Naive thymus-derived CD4-positive, alpha-beta T cell (primary cell): ENCODE measurements around the gene OR4F15. TPM values are rescaled to one million over a fixed set of nuclear protein-coding genes. Genes with fewer than 3 reads are reported as not detected.

Source experiments
- ATAC-seq: fragments of 150-1000 bp; cut with Tn5 transposase; 2 replicates; pipeline ENCODE4 v1.10.0; 2021; ENCODE audit warnings: mild to moderate bottlenecking, moderate library complexity
- CTCF ChIA-PET: fragments of 350-600 bp; sonication (Branson Sonifier 250); formaldehyde crosslinking; loops from one replicate; lab custom pipeline; 2021; ENCODE audit warnings: antibody characterized with exemption; lab: Charles Lee
- POLR2A ChIA-PET: fragments of 350-600 bp; sonication (Branson Sonifier 250); formaldehyde crosslinking; loops from one replicate; lab custom pipeline; 2021; ENCODE audit warnings: antibody characterized with exemption, inconsistent platforms; lab: Charles Lee
- DNase-seq, 9 donors: peaks; one replicate each; pipeline versions ENCODE4 v3.0.0 to v3.0.0-alpha.2; 2020 to 2022; ENCODE audit warnings: mixed read lengths in 1 of 9
- H3K27ac ChIP-seq: one replicate; pipeline ENCODE4 v1.7.0; 2013; ENCODE audit warnings: mild to moderate bottlenecking, low read depth, low read length, moderate library complexity
- H3K27me3 ChIP-seq, 2 donors: one replicate each; pipeline ENCODE4 v1.7.0; 2013; ENCODE audit warnings: low read length in 2 of 2, mild to moderate bottlenecking in 2 of 2, moderate library complexity in 2 of 2; ENCODE audit not compliant: control insufficient read depth in 2 of 2, insufficient read depth in 2 of 2
- H3K36me3 ChIP-seq, 3 experiments: 1 replicate in 2 of 3; 2 replicates in 1 of 3; pipeline ENCODE4 v1.7.0; 2013; ENCODE audit warnings: low read length in 3 of 3, mild to moderate bottlenecking in 3 of 3, moderate library complexity in 1 of 3; ENCODE audit not compliant: insufficient read depth in 3 of 3, control insufficient read depth in 2 of 3
- H3K4me1 ChIP-seq, 2 donors: one replicate each; pipeline ENCODE4 v1.7.0; 2013; ENCODE audit warnings: low read length in 2 of 2, mild to moderate bottlenecking in 2 of 2, moderate library complexity in 1 of 2; ENCODE audit not compliant: control insufficient read depth in 2 of 2, insufficient read depth in 2 of 2
- H3K4me3 ChIP-seq: 2 replicates; pipeline ENCODE4 v1.7.0; 2013; ENCODE audit warnings: mild to moderate bottlenecking, low read length
- H3K9me3 ChIP-seq, 3 experiments: 1 replicate in 2 of 3; 2 replicates in 1 of 3; pipeline ENCODE4 v1.7.0; 2013; ENCODE audit warnings: low read length in 3 of 3; ENCODE audit not compliant: control insufficient read depth in 2 of 3
- H3K27ac Mint-ChIP-seq, 9 donors: one replicate each; pipeline ENCODE4 v1.8.0; 2020 to 2022; ENCODE audit warnings: mixed read lengths in 9 of 9, mild to moderate bottlenecking in 8 of 9, moderate library complexity in 5 of 9, inconsistent platforms in 2 of 9
- H3K27me3 Mint-ChIP-seq, 5 donors: one replicate each; pipeline ENCODE4 v1.8.0; 2021 to 2022; ENCODE audit warnings: mixed read lengths in 5 of 5, mild to moderate bottlenecking in 1 of 5
- H3K36me3 Mint-ChIP-seq, 5 donors: one replicate each; pipeline ENCODE4 v1.8.0; 2020 to 2022; ENCODE audit warnings: mixed read lengths in 5 of 5, mild to moderate bottlenecking in 3 of 5, inconsistent platforms in 1 of 5
- H3K4me1 Mint-ChIP-seq, 7 donors: one replicate each; pipeline ENCODE4 v1.8.0; 2020 to 2022; ENCODE audit warnings: mixed read lengths in 7 of 7, mild to moderate bottlenecking in 3 of 7, inconsistent platforms in 1 of 7
- H3K4me3 Mint-ChIP-seq, 10 donors: one replicate each; pipeline ENCODE4 v1.8.0; 2020 to 2022; ENCODE audit warnings: mild to moderate bottlenecking in 10 of 10, mixed read lengths in 10 of 10, moderate library complexity in 6 of 10, inconsistent platforms in 2 of 10
- H3K9me3 Mint-ChIP-seq, 11 donors: one replicate each; pipeline ENCODE4 v1.8.0; 2020 to 2022; ENCODE audit warnings: mixed read lengths in 11 of 11, mild to moderate bottlenecking in 4 of 11, inconsistent platforms in 1 of 11, moderate library complexity in 1 of 11
- intact Hi-C, 2 donors: fragments of 100-400 bp; cut with micrococcal nuclease; formaldehyde crosslinking; loops; one replicate each; pipeline ENCODE4 v1.15.1; 2023
- polyA plus RNA-seq, 2 donors: library from polyadenylated mRNA; unstranded; fragments of 300-500 nt; fragmentation: Illumina TruSeq; gene quantifications; one replicate each; pipeline ENCODE4 v1.2.3, GENCODE V29; 2021
- total RNA-seq, 6 experiments: library from RNA in 5 of 6; stranded (reverse) in 5 of 6; gene quantifications; 1 replicate in 5 of 6; 2 replicates in 1 of 6; pipeline ENCODE4 v1.2.3 and lab custom pipeline; 2021 to 2026

OR4F15 gene
- total and polyA plus RNA-seq, 7 experiments from 2014 or later, result 0.16 TPM; not detected in 6

DNA sequence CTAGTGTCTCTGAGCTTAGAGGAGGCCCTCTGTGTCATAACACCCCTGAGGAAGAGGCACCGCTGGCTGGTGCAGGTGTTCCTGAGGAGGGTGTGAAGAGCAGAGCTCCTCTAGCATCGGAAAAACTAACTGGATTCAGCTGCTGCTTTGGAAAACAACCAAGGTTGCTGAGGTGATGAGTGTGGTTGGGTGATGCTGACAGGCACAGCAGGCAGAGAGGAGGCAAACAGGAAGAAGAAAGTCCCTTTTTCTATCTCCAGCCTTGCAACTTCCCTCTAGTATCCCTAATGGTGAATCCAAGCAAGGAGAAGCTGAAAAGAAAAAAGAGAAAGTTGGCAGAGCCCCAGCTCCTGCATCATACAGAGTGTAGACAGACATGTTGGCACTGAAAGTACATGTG is 3.8 kb upstream of the OR4F15 start:
- no peak overlapping the region for H3K4me3 Mint-ChIP-seq
- ChIA-PET CTCF (no interaction called here), POLR2A (no interaction called here)
- H3K4me1 Mint-ChIP-seq, result no peaks in the 10 kb centered on the region
- H3K9me3 Mint-ChIP-seq, result peaks cover 0 to 2% (median 0%) of the 10 kb centered on the region in 11 donors
- no peaks in the 10 kb centered on the region for H3K36me3 Mint-ChIP-seq
- H3K27me3 Mint-ChIP-seq, result peaks cover 12 to 68% (median 50%) of the 10 kb centered on the region in 5 donors
- H3K27ac Mint-ChIP-seq, result no peak overlapping the region
- no peaks in the 10 kb centered on the region for H3K9me3 ChIP-seq
- DNase-seq (no peak), ATAC-seq (no peak)
- no peak overlapping the region for H3K4me3 ChIP-seq
- no peak overlapping the region for H3K27ac ChIP-seq
- intact Hi-C loops, result no loop called here
- no peaks in the 10 kb centered on the region for H3K4me1 ChIP-seq
- H3K36me3 ChIP-seq, result no peaks in the 10 kb centered on the region
- no peaks in the 10 kb centered on the region for H3K27me3 ChIP-seq

DNA sequence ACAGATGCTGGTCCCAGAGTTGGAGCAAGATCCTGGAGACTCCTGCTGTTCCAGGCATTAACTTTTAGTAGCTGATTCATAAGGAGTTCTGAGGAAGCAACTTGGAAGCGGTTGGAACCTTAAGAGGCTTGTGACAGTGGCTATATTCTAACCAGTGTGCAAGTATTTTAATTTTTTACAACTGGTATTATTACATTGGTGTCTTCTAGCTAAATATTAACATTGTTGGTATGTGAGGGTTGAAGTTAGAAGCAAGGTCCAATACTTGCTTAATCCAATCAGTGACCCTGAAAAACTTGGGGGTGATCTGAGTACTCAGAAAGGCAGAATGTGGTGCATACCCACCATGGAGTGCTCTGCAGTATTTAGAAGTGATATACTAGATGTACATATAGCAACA is 1.5 kb upstream of the OR4F15 start:
- Histone ChIP-seq H3K9me3 (no peaks in the 10 kb centered on the region), H3K4me3 (no peak overlapping the region), H3K36me3 (no peaks in the 10 kb centered on the region), H3K4me1 (no peaks in the 10 kb centered on the region), H3K27me3 (no peaks in the 10 kb centered on the region), H3K27ac (no peak overlapping the region)
- ATAC-seq (no peak), DNase-seq (no peak)
- no peak overlapping the region for H3K4me3 Mint-ChIP-seq
- ChIA-PET POLR2A (no interaction called here), CTCF (no interaction called here)
- peaks cover 17 to 61% (median 50%) of the 10 kb centered on the region in 5 donors for H3K27me3 Mint-ChIP-seq
- no peaks in the 10 kb centered on the region for H3K36me3 Mint-ChIP-seq
- intact Hi-C loops, result no loop called here
- H3K4me1 Mint-ChIP-seq, result no peaks in the 10 kb centered on the region
- peaks cover 0 to 2% (median 0%) of the 10 kb centered on the region in 11 donors for H3K9me3 Mint-ChIP-seq
- H3K27ac Mint-ChIP-seq, result no peak overlapping the region

DNA sequence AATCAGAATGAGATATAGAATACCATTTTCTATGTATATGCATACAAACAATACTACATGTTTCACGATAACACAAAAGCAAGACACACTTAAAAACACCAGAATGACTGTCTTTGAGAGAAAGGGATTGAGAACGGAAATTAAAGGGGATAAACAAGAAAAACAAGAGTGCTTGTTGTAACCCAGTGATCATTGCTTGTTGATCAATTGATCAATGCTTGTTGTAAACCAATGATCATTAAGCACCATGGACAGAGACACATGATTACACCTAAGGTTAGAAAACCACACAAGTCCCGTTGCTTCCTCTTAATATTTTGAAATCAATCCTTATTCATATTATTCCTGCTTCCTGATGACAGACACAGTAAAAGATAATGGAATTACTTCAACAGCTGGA is 1.1 kb upstream of the OR4F15 start:
- H3K4me3 ChIP-seq, result no peak overlapping the region
- no peaks in the 10 kb centered on the region for H3K36me3 ChIP-seq
- no peaks in the 10 kb centered on the region for H3K27me3 ChIP-seq
- Mint-ChIP-seq H3K36me3 (no peaks in the 10 kb centered on the region), H3K9me3 (peaks cover 0 to 2% (median 0%) of the 10 kb centered on the region in 11 donors), H3K4me3 (no peak overlapping the region), H3K27ac (no peak overlapping the region), H3K27me3 (peaks cover 18 to 62% (median 48%) of the 10 kb centered on the region in 5 donors), H3K4me1 (no peaks in the 10 kb centered on the region)
- no peak overlapping the region for H3K27ac ChIP-seq
- H3K4me1 ChIP-seq, result no peaks in the 10 kb centered on the region
- no peaks in the 10 kb centered on the region for H3K9me3 ChIP-seq
- intact Hi-C loops, result no loop called here
- POLR2A ChIA-PET, result no interaction called here
- no peak for DNase-seq
- no peak for ATAC-seq
- CTCF ChIA-PET, result no interaction called here

DNA sequence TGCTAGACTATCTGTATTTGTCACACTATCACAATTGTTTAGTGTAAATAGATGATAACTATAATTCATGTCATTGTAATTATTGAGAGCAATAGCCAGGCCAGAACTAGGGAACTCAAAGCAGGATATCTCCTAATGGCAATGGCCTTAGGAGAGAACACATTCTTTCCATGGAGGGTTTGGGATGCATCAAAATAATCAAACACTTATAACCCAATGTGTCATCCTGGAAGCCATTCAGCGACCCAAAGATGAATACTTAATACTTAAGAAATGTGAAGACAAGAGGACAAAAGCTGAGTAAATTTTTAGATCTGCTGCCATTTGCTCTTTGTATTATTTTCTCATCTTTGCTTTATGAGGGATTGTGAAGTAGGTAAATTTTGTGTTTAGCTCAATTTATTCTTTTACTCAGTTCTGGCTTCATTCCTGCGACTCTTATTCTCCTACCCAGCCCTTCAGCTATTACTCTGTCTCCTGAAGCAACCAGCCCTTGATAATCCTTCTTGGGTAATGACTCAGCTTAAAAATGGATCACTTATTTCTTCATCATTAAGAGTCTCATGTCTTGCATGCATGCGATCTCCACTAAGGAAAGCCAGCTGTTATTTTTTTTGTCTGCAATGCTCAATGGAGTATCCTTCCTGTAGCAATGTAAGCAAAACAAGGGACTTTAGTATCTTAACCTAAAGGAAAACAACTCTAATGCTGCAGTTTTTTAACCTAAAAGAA is 2.0 kb downstream of the OR4F15 start:
- DNase-seq (no peak), ATAC-seq (no peak)
- no peaks in the 10 kb centered on the region for H3K27me3 ChIP-seq
- POLR2A ChIA-PET, result no interaction called here
- no peaks in the 10 kb centered on the region for H3K36me3 ChIP-seq
- Mint-ChIP-seq H3K27me3 (peaks cover 22 to 74% (median 53%) of the 10 kb centered on the region in 5 donors), H3K36me3 (no peaks in the 10 kb centered on the region), H3K27ac (no peak overlapping the region), H3K4me1 (no peaks in the 10 kb centered on the region), H3K4me3 (no peak overlapping the region), H3K9me3 (peaks cover 0 to 2% (median 0%) of the 10 kb centered on the region in 11 donors)
- no peaks in the 10 kb centered on the region for H3K9me3 ChIP-seq
- intact Hi-C loops, result no loop called here
- H3K27ac ChIP-seq, result no peak overlapping the region
- no peak overlapping the region for H3K4me3 ChIP-seq
- H3K4me1 ChIP-seq, result no peaks in the 10 kb centered on the region
- CTCF ChIA-PET, result no interaction called here

DNA sequence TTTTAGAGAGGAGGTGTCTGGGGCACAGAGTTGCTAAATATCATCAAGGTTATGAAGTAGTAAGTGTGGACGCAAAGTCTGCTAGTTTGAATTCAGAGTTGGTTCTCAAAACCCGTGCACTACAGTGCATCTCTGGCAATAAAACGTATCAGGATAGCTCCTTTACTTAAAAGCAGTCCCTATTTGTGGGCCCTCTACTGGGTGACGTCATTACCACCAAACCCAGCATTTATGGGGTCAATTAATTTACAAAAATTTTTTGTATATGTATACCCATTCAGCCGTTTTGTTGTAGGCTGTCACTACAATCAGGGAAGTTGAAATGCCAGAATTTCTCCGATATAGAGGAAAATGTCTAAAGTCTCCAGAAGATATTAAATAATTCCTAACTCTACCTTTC is 8.8 kb downstream of the OR4F15 start:
- Histone ChIP-seq H3K9me3 (no peaks in the 10 kb centered on the region), H3K36me3 (no peaks in the 10 kb centered on the region), H3K4me1 (no peaks in the 10 kb centered on the region), H3K4me3 (no peak overlapping the region), H3K27ac (no peak overlapping the region), H3K27me3 (no peaks in the 10 kb centered on the region)
- H3K4me1 Mint-ChIP-seq, result peaks cover 0 to 5% (median 0%) of the 10 kb centered on the region in 7 donors
- no peak for DNase-seq
- no peaks in the 10 kb centered on the region for H3K36me3 Mint-ChIP-seq
- no peak for ATAC-seq
- no peak overlapping the region for H3K27ac Mint-ChIP-seq
- intact Hi-C loops, result no loop called here
- POLR2A ChIA-PET, result no interaction called here
- H3K9me3 Mint-ChIP-seq, result peaks cover 0 to 5% (median 0%) of the 10 kb centered on the region in 11 donors
- H3K4me3 Mint-ChIP-seq, result no peak overlapping the region
- CTCF ChIA-PET, result no interaction called here
- H3K27me3 Mint-ChIP-seq, result peaks cover 18 to 68% (median 57%) of the 10 kb centered on the region in 5 donors

DNA sequence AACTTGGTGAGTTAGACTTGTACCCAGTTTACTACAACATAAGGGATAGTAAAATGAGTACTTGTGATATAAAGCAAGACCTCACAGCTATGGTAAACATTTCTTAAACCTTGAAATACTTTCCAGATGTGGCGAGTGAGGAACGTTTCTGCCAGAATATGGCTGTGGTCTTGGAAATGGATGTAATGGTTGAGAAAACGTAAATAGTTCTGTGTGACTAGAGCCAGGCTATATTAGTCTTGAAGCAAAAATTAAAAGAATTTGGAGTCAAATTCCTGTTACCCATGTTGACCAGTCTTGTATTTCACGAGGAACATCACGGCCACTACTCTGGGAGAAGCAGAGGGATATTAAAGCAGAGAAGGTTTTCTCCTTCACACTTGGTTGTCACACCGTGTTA is 15.3 kb downstream of the OR4F15 start:
- Mint-ChIP-seq H3K27ac (no peak overlapping the region), H3K27me3 (peaks cover 22 to 63% (median 57%) of the 10 kb centered on the region in 5 donors), H3K36me3 (peaks cover 0 to 1% (median 0%) of the 10 kb centered on the region in 5 donors), H3K4me1 (peaks cover 0 to 5% (median 0%) of the 10 kb centered on the region in 7 donors), H3K4me3 (no peak overlapping the region), H3K9me3 (peaks cover 0 to 7% (median 2%) of the 10 kb centered on the region in 11 donors)
- no peak for DNase-seq
- CTCF ChIA-PET, result no interaction called here
- Histone ChIP-seq H3K27me3 (peaks cover 0 to 3% of the 10 kb centered on the region in 2 donors), H3K4me3 (no peak overlapping the region), H3K36me3 (no peaks in the 10 kb centered on the region), H3K4me1 (no peaks in the 10 kb centered on the region), H3K9me3 (no peaks in the 10 kb centered on the region), H3K27ac (no peak overlapping the region)
- ATAC-seq, result no peak
- POLR2A ChIA-PET, result no interaction called here
- intact Hi-C loops, result no loop called here

DNA sequence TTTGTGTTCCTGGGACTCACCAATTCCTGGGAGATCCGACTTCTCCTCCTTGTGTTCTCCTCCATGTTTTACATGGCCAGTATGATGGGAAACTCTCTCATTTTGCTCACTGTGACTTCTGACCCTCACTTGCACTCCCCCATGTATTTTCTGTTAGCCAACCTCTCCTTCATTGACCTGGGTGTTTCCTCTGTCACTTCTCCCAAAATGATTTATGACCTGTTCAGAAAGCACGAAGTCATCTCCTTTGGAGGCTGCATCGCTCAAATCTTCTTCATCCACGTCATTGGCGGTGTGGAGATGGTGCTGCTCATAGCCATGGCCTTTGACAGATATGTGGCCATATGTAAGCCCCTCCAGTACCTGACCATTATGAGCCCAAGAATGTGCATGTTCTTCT is 16.8 kb downstream of the OR4F15 start:
- intact Hi-C loops, result no loop called here
- H3K4me3 ChIP-seq, result no peak overlapping the region
- Mint-ChIP-seq H3K4me3 (no peak overlapping the region), H3K4me1 (peaks cover 0 to 5% (median 0%) of the 10 kb centered on the region in 7 donors), H3K27ac (no peak overlapping the region), H3K9me3 (peaks cover 0 to 16% (median 6%) of the 10 kb centered on the region in 11 donors), H3K36me3 (peaks cover 0 to 3% (median 0%) of the 10 kb centered on the region in 5 donors), H3K27me3 (peaks cover 16 to 57% (median 53%) of the 10 kb centered on the region in 5 donors)
- H3K27me3 ChIP-seq, result peaks cover 0 to 3% of the 10 kb centered on the region in 2 donors
- H3K27ac ChIP-seq, result no peak overlapping the region
- ATAC-seq (no peak), DNase-seq (no peak)
- CTCF ChIA-PET, result no interaction called here
- POLR2A ChIA-PET, result no interaction called here
- H3K9me3 ChIP-seq, result no peaks in the 10 kb centered on the region
- no peaks in the 10 kb centered on the region for H3K4me1 ChIP-seq
- H3K36me3 ChIP-seq, result no peaks in the 10 kb centered on the region
